HG02610 (cell line): ENCODE measurements around the gene ARRDC3.

Source experiments
- ATAC-seq: cut with Tn5 transposase; IDR thresholded peaks from one replicate; pipeline ENCODE4 v1.9.1; 2021; ENCODE audit warnings: mild to moderate bottlenecking, moderate library complexity; ENCODE audit not compliant: unreplicated experiment

The ARRDC3 gene

GRCh38 chr5:91318724-91319123, 64.4 kb downstream of the ARRDC3 start:
- ATAC-seq: no peak
